DOHH2 (cell line): ENCODE results near the gene OGFOD2.

Experiments used
- EZH2phosphoT487 ChIP-seq: fragments of 200-600 bp; sonication (generic); IDR thresholded peaks from 2 replicates; pipeline ENCODE4 v1.6.1; 2017; ENCODE audit warnings: borderline replicate concordance, mild to moderate bottlenecking, antibody characterized with exemption, low read length, moderate library complexity, mixed read lengths
- TF ChIP-seq, protein P1 (sequence below): fragments of 200-600 bp; sonication (generic); IDR thresholded peaks from one replicate; pipeline ENCODE4 v1.5.1; 2014; ENCODE audit warnings: antibody characterized with exemption, mild to moderate bottlenecking, low read depth, low read length; ENCODE audit not compliant: poor library complexity, severe bottlenecking

DNA sequence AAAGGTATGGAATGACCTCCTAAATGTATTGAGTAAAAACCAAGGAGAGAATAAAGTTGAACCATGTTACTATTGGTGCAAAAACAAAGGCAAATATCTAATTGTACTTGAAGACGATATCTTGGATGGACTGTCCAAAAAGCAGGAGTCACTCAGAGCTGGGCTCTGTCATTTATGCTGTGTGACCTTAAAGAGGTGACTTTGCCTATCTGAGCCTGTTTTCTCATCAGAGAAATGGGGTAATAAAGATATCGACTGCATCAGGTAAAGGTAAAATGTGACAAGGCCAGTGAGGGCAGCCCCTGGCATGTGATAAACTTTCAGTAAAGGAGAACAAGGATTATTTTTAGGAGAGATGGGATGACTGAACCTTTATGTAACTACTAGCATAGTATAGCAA lies 6.9 kb upstream of the OGFOD2 start:
- TF ChIP-seq, protein P1, sequence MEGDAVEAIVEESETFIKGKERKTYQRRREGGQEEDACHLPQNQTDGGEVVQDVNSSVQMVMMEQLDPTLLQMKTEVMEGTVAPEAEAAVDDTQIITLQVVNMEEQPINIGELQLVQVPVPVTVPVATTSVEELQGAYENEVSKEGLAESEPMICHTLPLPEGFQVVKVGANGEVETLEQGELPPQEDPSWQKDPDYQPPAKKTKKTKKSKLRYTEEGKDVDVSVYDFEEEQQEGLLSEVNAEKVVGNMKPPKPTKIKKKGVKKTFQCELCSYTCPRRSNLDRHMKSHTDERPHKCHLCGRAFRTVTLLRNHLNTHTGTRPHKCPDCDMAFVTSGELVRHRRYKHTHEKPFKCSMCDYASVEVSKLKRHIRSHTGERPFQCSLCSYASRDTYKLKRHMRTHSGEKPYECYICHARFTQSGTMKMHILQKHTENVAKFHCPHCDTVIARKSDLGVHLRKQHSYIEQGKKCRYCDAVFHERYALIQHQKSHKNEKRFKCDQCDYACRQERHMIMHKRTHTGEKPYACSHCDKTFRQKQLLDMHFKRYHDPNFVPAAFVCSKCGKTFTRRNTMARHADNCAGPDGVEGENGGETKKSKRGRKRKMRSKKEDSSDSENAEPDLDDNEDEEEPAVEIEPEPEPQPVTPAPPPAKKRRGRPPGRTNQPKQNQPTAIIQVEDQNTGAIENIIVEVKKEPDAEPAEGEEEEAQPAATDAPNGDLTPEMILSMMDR, result no peak
- no peak for TF ChIP-seq EZH2phosphoT487
